Mesendoderm (in vitro differentiated cells): ENCODE results near the gene SHMT2.

Experiments
- DNase-seq: peaks from one replicate; pipeline ENCODE4 v3.0.0; 2013
- H2AK5ac ChIP-seq: 2 replicates; pipeline ENCODE4 v1.6.1; 2013; ENCODE audit warnings: low read length, inconsistent platforms
- H2BK120ac ChIP-seq: 2 replicates; pipeline ENCODE4 v1.6.1; 2013; ENCODE audit warnings: low read depth, mild to moderate bottlenecking, low read length, moderate library complexity, mixed read lengths
- H2BK15ac ChIP-seq: replicated peaks from 2 replicates; pipeline ENCODE4 v1.6.1; 2013; ENCODE audit warnings: low read depth, mild to moderate bottlenecking, moderate library complexity
- H2BK5ac ChIP-seq: 2 replicates; pipeline ENCODE4 v1.6.1; 2013; ENCODE audit warnings: low read length, inconsistent platforms
- H3K18ac ChIP-seq: 2 replicates; pipeline ENCODE4 v1.6.1; 2013; ENCODE audit warnings: mild to moderate bottlenecking, low read length, mixed read lengths
- H3K23ac ChIP-seq: one replicate; pipeline ENCODE4 v1.6.1; 2013; ENCODE audit warnings: low read length
- H3K27ac ChIP-seq: 2 replicates; pipeline ENCODE4 v1.5.1; 2013; ENCODE audit warnings: low read depth, mild to moderate bottlenecking, inconsistent platforms, low read length, moderate library complexity
- H3K27me3 ChIP-seq: 2 replicates; pipeline ENCODE4 v1.6.1; 2013; ENCODE audit warnings: low read length, control low read depth, mild to moderate bottlenecking, inconsistent platforms; ENCODE audit not compliant: insufficient read depth, poor library complexity
- H3K36me3 ChIP-seq: 2 replicates; pipeline ENCODE4 v1.6.1; 2013; ENCODE audit warnings: low read length, inconsistent platforms; ENCODE audit not compliant: control insufficient read depth, insufficient read depth
- H3K4ac ChIP-seq: one replicate; pipeline ENCODE4 v1.6.1; 2013; ENCODE audit warnings: low read depth, mild to moderate bottlenecking, low read length, moderate library complexity
- H3K4me1 ChIP-seq: 2 replicates; pipeline ENCODE4 v1.6.1; 2013; ENCODE audit warnings: low read depth, low read length, inconsistent platforms; ENCODE audit not compliant: control insufficient read depth
- H3K4me2 ChIP-seq: 2 replicates; pipeline ENCODE4 v1.6.1; 2013; ENCODE audit warnings: low read length
- H3K4me3 ChIP-seq: 2 replicates; pipeline ENCODE4 v1.5.1; 2013; ENCODE audit warnings: mild to moderate bottlenecking, low read length
- H3K56ac ChIP-seq: one replicate; pipeline ENCODE4 v1.6.1; 2013; ENCODE audit warnings: low read length
- H3K79me1 ChIP-seq: 2 replicates; pipeline ENCODE4 v1.6.1; 2013; ENCODE audit warnings: low read length, inconsistent platforms
- H3K79me2 ChIP-seq: 2 replicates; pipeline ENCODE4 v1.6.1; 2013; ENCODE audit warnings: mild to moderate bottlenecking, low read length; ENCODE audit not compliant: control insufficient read depth, insufficient read depth
- H3K9ac ChIP-seq: 2 replicates; pipeline ENCODE4 v1.6.1; 2013; ENCODE audit warnings: low read length, inconsistent platforms
- H4K5ac ChIP-seq: one replicate; pipeline ENCODE4 v1.6.1; 2013; ENCODE audit warnings: low read length
- H4K8ac ChIP-seq: one replicate; pipeline ENCODE4 v1.6.1; 2013; ENCODE audit warnings: low read depth, mild to moderate bottlenecking, control low read depth, low read length, moderate library complexity
- WGBS: extraction: QIAGEN DNeasy Blood & Tissue Kit; methylation state at CpG from one replicate; pipeline ENCODE4 v1.1.7; 2013; ENCODE audit warnings: low lambda C conversion rate, missing lambda C conversion rate; ENCODE audit not compliant: insufficient coverage; ENCODE audit errors: extremely low coverage; 5-methylcytosine and 5-hydroxymethylcytosine counted together

Gene SHMT2

DNA sequence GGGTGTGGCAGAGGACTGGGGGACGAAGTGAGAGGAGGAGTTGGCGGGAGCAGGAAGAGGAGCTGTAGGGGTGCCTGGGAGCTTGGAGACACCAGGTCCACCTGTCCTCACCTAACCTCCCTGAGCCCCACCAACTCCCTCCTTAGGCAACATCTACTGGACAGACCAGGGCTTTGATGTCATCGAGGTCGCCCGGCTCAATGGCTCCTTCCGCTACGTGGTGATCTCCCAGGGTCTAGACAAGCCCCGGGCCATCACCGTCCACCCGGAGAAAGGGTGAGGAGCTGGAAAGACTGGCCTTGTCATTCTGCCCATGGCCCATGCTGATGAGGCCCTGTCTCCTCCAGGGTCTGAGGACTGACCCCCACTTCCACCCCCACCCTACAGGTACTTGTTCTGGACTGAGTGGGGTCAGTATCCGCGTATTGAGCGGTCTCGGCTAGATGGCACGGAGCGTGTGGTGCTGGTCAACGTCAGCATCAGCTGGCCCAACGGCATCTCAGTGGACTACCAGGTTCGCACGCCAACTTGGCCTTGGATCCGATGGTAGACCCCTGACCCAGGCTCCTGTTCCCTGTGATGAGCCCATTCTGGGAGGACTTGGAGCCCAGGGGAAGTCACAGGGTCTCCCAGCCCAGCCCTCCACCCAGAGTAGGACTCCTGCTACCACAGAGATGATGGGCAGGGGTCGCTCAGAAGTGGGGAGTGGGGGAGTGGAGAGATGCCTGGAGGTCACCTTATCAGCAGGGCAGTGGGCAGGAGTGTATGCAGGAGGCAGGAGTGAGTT is 45.4 kb upstream of the SHMT2 start:
- Histone ChIP-seq H3K4me1 (peaks cover 3% of the 10 kb centered on the region), H3K4ac (no peak overlapping the region), H2BK15ac (no peak overlapping the region), H2BK120ac (no peak overlapping the region), H4K8ac (no peak overlapping the region), H3K27me3 (no peaks in the 10 kb centered on the region), H2BK5ac (no peak overlapping the region), H4K5ac (no peak overlapping the region), H3K56ac (no peak overlapping the region), H3K23ac (no peak overlapping the region), H3K79me1 (no peaks in the 10 kb centered on the region), H3K4me3 (no peak overlapping the region), H3K79me2 (no peaks in the 10 kb centered on the region), H3K27ac (no peak overlapping the region), H3K9ac (no peak overlapping the region), H3K4me2 (no peak overlapping the region), H3K36me3 (peaks cover 41% of the 10 kb centered on the region), H2AK5ac (no peak overlapping the region), H3K18ac (no peak overlapping the region)
- DNase-seq = no peak
- WGBS = no CpG with 5 or more reads among the region's 22 CpGs

DNA sequence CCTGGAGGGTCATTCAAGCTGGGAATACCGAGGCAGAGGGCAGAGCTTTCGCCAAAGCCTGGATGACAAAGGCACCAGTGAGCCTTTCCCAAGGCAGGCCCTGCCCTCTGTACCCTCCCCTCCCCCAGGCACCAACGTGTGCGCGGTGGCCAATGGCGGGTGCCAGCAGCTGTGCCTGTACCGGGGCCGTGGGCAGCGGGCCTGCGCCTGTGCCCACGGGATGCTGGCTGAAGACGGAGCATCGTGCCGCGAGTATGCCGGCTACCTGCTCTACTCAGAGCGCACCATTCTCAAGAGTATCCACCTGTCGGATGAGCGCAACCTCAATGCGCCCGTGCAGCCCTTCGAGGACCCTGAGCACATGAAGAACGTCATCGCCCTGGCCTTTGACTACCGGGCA is 44.1 kb upstream of the SHMT2 start:
- no peak overlapping the region for H4K5ac ChIP-seq
- H3K36me3 ChIP-seq = peaks cover 41% of the 10 kb centered on the region
- no peaks in the 10 kb centered on the region for H3K79me2 ChIP-seq
- H3K56ac ChIP-seq = no peak overlapping the region
- no peak overlapping the region for H3K18ac ChIP-seq
- no peak overlapping the region for H3K4ac ChIP-seq
- H2BK5ac ChIP-seq = no peak overlapping the region
- H3K27me3 ChIP-seq = no peaks in the 10 kb centered on the region
- no peak overlapping the region for H3K4me3 ChIP-seq
- H4K8ac ChIP-seq = no peak overlapping the region
- no peak overlapping the region for H2BK15ac ChIP-seq
- no peak overlapping the region for H3K23ac ChIP-seq
- H3K4me2 ChIP-seq = no peak overlapping the region
- no peak overlapping the region for H2BK120ac ChIP-seq
- peaks cover 3% of the 10 kb centered on the region for H3K4me1 ChIP-seq
- H3K79me1 ChIP-seq = no peaks in the 10 kb centered on the region
- H3K27ac ChIP-seq = no peak overlapping the region
- H2AK5ac ChIP-seq = no peak overlapping the region
- H3K9ac ChIP-seq = no peak overlapping the region
- WGBS = no CpG with 5 or more reads among the region's 25 CpGs
- no peak for DNase-seq

- Histone ChIP-seq H3K36me3 (peaks cover 38% of the 10 kb centered on the region), H3K18ac (no peak overlapping the region), H2AK5ac (no peak overlapping the region), H3K9ac (no peak overlapping the region), H3K4ac (no peak overlapping the region), H4K8ac (no peak overlapping the region), H3K56ac (no peak overlapping the region), H2BK15ac (no peak overlapping the region), H3K79me2 (no peaks in the 10 kb centered on the region), H3K27me3 (no peaks in the 10 kb centered on the region), H2BK5ac (no peak overlapping the region), H3K79me1 (no peaks in the 10 kb centered on the region), H4K5ac (no peak overlapping the region), H3K23ac (no peak overlapping the region), H3K4me2 (no peak overlapping the region), H3K4me1 (peaks cover 3% of the 10 kb centered on the region), H3K27ac (no peak overlapping the region), H3K4me3 (no peak overlapping the region), H2BK120ac (no peak overlapping the region)
- WGBS = no CpG with 5 or more reads among the region's 12 CpGs
- DNase-seq = no peak
These were observed 43.5 kb upstream of the SHMT2 start for GRCh38 chr12:57185906-57186508.

DNA sequence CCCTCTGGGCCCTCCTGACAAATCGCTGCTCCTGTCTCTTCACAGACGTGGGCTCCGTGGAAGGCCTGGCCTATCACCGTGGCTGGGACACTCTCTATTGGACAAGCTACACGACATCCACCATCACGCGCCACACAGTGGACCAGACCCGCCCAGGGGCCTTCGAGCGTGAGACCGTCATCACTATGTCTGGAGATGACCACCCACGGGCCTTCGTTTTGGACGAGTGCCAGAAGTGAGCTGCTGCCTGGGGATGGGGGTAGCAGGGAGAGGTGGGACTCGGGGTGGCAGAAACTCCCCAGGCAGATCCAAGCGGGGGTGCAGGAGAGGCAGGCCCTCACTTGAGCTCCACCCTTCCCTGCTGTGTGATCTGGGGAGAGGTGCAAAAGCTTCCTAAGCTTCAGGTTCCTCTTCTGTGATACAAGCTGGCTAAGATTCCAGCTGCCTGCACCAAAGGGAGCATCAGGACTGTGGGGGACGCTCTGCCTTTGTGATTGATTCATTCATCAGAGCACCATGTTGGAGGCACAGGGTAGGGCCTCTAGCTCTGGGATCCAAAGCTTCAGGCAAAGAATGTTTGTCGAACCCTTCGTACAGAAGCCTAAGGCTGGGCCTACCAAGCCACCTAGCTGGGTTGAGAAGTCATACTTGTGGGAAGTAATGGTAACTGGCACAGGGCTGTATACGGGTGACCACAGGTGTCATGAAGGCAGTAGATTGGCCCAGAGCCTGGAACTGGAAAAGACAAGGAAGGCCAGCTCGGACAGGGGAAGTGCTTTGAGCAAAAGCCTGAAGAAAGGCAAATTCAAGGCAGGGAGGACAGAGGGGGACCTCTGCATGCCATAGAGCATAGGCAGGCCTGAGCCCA is 42.1 kb upstream of the SHMT2 start:
- H3K27ac ChIP-seq = no peak overlapping the region
- H3K4me2 ChIP-seq = no peak overlapping the region
- H3K18ac ChIP-seq = no peak overlapping the region
- peaks cover 48% of the 10 kb centered on the region for H3K36me3 ChIP-seq
- H3K56ac ChIP-seq = no peak overlapping the region
- no peak overlapping the region for H4K8ac ChIP-seq
- no peak overlapping the region for H2AK5ac ChIP-seq
- H3K23ac ChIP-seq = no peak overlapping the region
- WGBS = no CpG with 5 or more reads among the region's 21 CpGs
- no peak overlapping the region for H3K4ac ChIP-seq
- no peak overlapping the region for H4K5ac ChIP-seq
- no peak overlapping the region for H2BK120ac ChIP-seq
- H3K27me3 ChIP-seq = no peaks in the 10 kb centered on the region
- DNase-seq = no peak
- H2BK15ac ChIP-seq = no peak overlapping the region
- H3K79me2 ChIP-seq = no peaks in the 10 kb centered on the region
- H3K79me1 ChIP-seq = no peaks in the 10 kb centered on the region
- no peak overlapping the region for H3K9ac ChIP-seq
- no peak overlapping the region for H2BK5ac ChIP-seq
- H3K4me3 ChIP-seq = no peak overlapping the region
- no peaks in the 10 kb centered on the region for H3K4me1 ChIP-seq

- H2AK5ac ChIP-seq = no peak overlapping the region
- H2BK120ac ChIP-seq = no peak overlapping the region
- WGBS = no CpG with 5 or more reads among the region's 8 CpGs
- no peaks in the 10 kb centered on the region for H3K4me1 ChIP-seq
- DNase-seq = no peak
- H3K4me2 ChIP-seq = no peak overlapping the region
- H3K18ac ChIP-seq = no peak overlapping the region
- no peaks in the 10 kb centered on the region for H3K79me1 ChIP-seq
- H4K5ac ChIP-seq = no peak overlapping the region
- no peak overlapping the region for H3K23ac ChIP-seq
- no peak overlapping the region for H3K9ac ChIP-seq
- H2BK5ac ChIP-seq = no peak overlapping the region
- no peak overlapping the region for H3K4ac ChIP-seq
- H3K36me3 ChIP-seq = peaks cover 53% of the 10 kb centered on the region
- H3K27ac ChIP-seq = no peak overlapping the region
- no peaks in the 10 kb centered on the region for H3K27me3 ChIP-seq
- no peak overlapping the region for H3K4me3 ChIP-seq
- H3K79me2 ChIP-seq = no peaks in the 10 kb centered on the region
- no peak overlapping the region for H4K8ac ChIP-seq
- H3K56ac ChIP-seq = no peak overlapping the region
- no peak overlapping the region for H2BK15ac ChIP-seq
These were observed 41.5 kb upstream of the SHMT2 start for GRCh38 chr12:57188090-57188425.
